ENCODE data around the gene OPRPN.

- no peak for TF ChIP-seq POLR2A (IDR thresholded peaks at IDR 0.05)
- TF ChIP-seq CTCF (IDR thresholded peaks at IDR 0.05), result no peak
- TF ChIP-seq POLR2AphosphoS5 (IDR thresholded peaks at IDR 0.05; ENCODE audit: insufficient read depth in 1 of 2, low read depth in 1 of 2), result no peak
These were observed at the start of gene OPRPN for GRCh38 chr4:70397580-70397979.

Data from vagina (tissue), 2 donors.